Measurements from ENCODE around the gene SCLT1. TPM values are rescaled to one million over a fixed set of nuclear protein-coding genes. Genes with fewer than 3 reads are reported as not detected.

The SCLT1 gene
- total and polyA plus RNA-seq, 2 of the 13 experiments (the other 11 are each of a cell fraction or from before 2014, with no cell fraction given) = 1.5 to 8.7 TPM

- H3K4me1 ChIP-seq (ENCODE audit: insufficient read depth, low read length) = no peaks in the 10 kb centered on the region
- no TSS peak for BruUV-seq (replicated peaks)
- H3K36me3 ChIP-seq (replicated peaks in 1 of 2; ENCODE audit: control insufficient read depth in 1 of 2, insufficient read depth in 2 of 2, low read length in 2 of 2) = no peaks in the 10 kb centered on the region
- H3K4me3 ChIP-seq (replicated peaks in 1 of 3; ENCODE audit: insufficient read depth in 1 of 3, low read depth in 2 of 3, low read length in 3 of 3) = no peak overlapping the region
- ChIA-PET POLR2A (no interaction called here), CTCF (ENCODE audit: low intra/inter-chr PET ratio, low total read pairs) (no interaction called here)
- H3K79me2 ChIP-seq (ENCODE audit: insufficient read depth, low read length) = no peaks in the 10 kb centered on the region
- in situ Hi-C loops (cut with HindIII; ENCODE audit: extremely low pct_ligation_motif_present, low pct_unique_long_range_greater_than_20kb) = no loop called here
- no peaks in the 10 kb centered on the region for H3K9me3 ChIP-seq (ENCODE audit: low read length)
- intact Hi-C loops (cut with micrococcal nuclease; ENCODE audit: unreplicated experiment) = no loop called here
- no peak overlapping the region for H3K4me2 ChIP-seq (ENCODE audit: low read depth, low read length)
- DNase-seq (ENCODE audit: low spot score) (no peak), ATAC-seq (no peak), FAIRE-seq (no peak)
- H3K27me3 ChIP-seq (ENCODE audit: control insufficient read depth in 1 of 2, insufficient read depth in 2 of 2, low read length in 2 of 2) = no peaks in the 10 kb centered on the region
- H2AFZ ChIP-seq (ENCODE audit: low read length) = no peak overlapping the region
- H4K20me1 ChIP-seq (ENCODE audit: insufficient read depth, low read length) = no peaks in the 10 kb centered on the region
- no peak overlapping the region for H3K9ac ChIP-seq (ENCODE audit: insufficient read depth, low read depth, low read length)
- H3K27ac ChIP-seq (ENCODE audit: extremely low read length, insufficient read depth, low read length) = no peak overlapping the region
- WGBS (ENCODE audit: low lambda C conversion rate) = 81% methylated on average over 3 of the region's 3 CpGs
- no peak for TF ChIP-seq MED1 (CRISPR knock-in tag; IDR thresholded peaks at IDR 0.05)
- TF ChIP-seq ZBTB42 (CRISPR knock-in tag; IDR thresholded peaks at IDR 0.05) = no peak
- no peak for TF ChIP-seq MLXIP (CRISPR knock-in tag; IDR thresholded peaks at IDR 0.05; ENCODE audit: borderline replicate concordance)
- TF ChIP-seq GFI1 (CRISPR knock-in tag; IDR thresholded peaks at IDR 0.05; ENCODE audit: borderline replicate concordance) = no peak
- TF ChIP-seq FIP1L1 (IDR thresholded peaks at IDR 0.05; ENCODE audit: borderline replicate concordance, insufficient read depth, low read depth, low read length) = no peak
- TF ChIP-seq ZBTB34 (CRISPR knock-in tag; IDR thresholded peaks at IDR 0.05) = no peak
- TF ChIP-seq KLF6 (CRISPR knock-in tag; IDR thresholded peaks at IDR 0.05) = no peak
- no peak for TF ChIP-seq SRSF9 (IDR thresholded peaks at IDR 0.05; ENCODE audit: borderline replicate concordance, insufficient read depth, low read depth, low read length, poor library complexity, severe bottlenecking)
- no peak for TF ChIP-seq ZNF337 (CRISPR knock-in tag; IDR thresholded peaks at IDR 0.05; ENCODE audit: borderline replicate concordance, low read depth)
- no peak for TF ChIP-seq BCL6 (CRISPR knock-in tag; IDR thresholded peaks at IDR 0.05)
- TF ChIP-seq RAD21 (CRISPR knock-in tag; IDR thresholded peaks at IDR 0.05) = no peak
- no peak for TF ChIP-seq GPN1 (CRISPR knock-in tag; IDR thresholded peaks at IDR 0.05; ENCODE audit: borderline replicate concordance)
- no peak for TF ChIP-seq PAXIP1 (CRISPR knock-in tag; conservative IDR thresholded peaks at IDR 0.05)
- TF ChIP-seq KLF9 (CRISPR knock-in tag; IDR thresholded peaks at IDR 0.05; ENCODE audit: low read depth) = no peak
- no peak for TF ChIP-seq ZBTB38 (CRISPR knock-in tag; IDR thresholded peaks at IDR 0.05)
- no peak for TF ChIP-seq ZNF234 (CRISPR knock-in tag; conservative IDR thresholded peaks at IDR 0.05)
- no peak for TF ChIP-seq TBX3 (IDR thresholded peaks at IDR 0.05; ENCODE audit: borderline replicate concordance)
Observed at GRCh38 chr4:129109965-129110824, 16.9 kb upstream of the SCLT1 start.

Measured in HepG2 (cell line).